NCI-H1417 (cell line): ENCODE data around the gene SNPH.
"Not testable (repeated sequence)": the region's sequence is repeated elsewhere in the genome, so short reads cannot be mapped to it uniquely, and the experiment has no call there.

Source experiments
- DNase-seq, 3 experiments: peaks; one replicate each; lab custom pipeline; 2025; lab: John Stamatoyannopoulos, UW

SNPH gene

DNA sequence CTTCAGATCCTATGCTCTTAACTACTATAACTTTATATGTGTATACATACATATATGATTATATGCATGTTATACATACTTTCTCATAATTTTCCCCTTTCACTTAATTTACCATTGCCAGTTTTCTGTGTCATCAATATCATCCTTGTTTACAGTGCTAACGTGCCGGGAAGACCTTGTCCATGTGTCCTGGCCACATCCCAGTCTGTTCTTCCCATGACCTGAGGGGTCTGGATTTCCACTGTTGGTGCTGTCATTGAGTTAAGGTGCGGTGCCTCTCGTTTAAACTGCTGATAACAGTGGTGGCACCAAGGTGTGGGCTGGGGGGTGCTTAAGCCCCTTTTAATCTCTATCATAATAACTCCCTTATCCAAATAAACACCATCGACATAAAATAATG lies 71.3 kb downstream of the SNPH start:
- DNase-seq: no peak

DNA sequence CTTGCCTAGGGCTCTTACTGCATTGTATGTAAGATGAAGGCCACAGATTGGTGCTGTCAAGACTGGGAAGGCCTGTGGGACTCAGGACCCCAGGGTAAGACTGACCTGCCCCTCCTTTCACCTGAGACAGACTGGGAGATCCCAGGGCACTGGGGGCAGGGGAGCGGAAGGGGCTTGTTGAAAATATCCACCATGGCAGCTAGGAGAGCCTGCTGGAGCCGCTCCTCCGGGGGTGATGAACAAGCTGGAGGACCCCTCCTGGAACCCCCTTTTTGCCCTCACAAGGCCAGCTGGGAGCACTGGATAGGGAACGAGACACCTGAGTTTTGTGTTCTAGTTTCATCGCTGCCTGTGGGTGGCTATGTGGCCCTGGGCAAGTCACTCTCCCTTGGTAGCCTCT lies 72.0 kb downstream of the SNPH start:
- DNase-seq: no peak

GRCh38 chr20:1338801-1339200 lies 72.7 kb downstream of the SNPH start:
- no peak for DNase-seq

GRCh38 chr20:1341561-1342265 lies 75.6 kb downstream of the SNPH start:
- DNase-seq: no peak

DNA sequence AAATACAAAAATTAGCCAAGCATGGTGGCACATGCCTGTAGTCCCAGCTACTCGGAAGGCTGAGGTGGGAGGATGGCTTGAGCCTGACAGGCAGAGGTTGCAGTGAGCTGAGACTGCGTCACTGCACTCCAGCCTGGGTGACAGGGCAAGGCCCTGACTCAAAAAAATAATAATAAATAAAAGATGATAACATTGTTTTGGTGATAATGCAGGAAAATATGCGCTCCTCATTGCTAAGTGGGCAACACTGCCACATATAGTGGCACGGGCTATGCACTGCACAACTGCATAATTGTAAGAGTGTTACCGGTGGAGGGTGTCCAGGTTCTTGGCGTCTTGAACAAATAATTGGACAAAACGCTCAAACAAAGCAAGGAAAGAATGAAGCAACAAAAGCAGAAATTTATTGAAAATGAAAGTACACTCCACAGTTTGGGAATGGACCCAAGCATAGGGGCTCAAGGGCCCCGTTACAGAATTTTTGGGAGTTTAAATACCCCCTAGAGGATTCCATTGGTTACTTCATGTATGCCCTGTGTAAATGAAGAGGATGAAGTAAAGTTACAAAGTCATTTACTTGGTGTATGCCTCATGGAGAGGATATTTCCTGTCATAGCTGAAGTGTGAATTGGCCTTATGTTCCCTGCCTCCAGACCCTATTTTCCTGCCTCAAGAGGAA lies 77.5 kb downstream of the SNPH start:
- not testable (repeated sequence) for DNase-seq

- no peak for DNase-seq
Measured at GRCh38 chr20:1345030-1345755, 79.1 kb downstream of the SNPH start.

GRCh38 chr20:1345756-1346093 lies 79.6 kb downstream of the SNPH start:
- no peak for DNase-seq

DNA sequence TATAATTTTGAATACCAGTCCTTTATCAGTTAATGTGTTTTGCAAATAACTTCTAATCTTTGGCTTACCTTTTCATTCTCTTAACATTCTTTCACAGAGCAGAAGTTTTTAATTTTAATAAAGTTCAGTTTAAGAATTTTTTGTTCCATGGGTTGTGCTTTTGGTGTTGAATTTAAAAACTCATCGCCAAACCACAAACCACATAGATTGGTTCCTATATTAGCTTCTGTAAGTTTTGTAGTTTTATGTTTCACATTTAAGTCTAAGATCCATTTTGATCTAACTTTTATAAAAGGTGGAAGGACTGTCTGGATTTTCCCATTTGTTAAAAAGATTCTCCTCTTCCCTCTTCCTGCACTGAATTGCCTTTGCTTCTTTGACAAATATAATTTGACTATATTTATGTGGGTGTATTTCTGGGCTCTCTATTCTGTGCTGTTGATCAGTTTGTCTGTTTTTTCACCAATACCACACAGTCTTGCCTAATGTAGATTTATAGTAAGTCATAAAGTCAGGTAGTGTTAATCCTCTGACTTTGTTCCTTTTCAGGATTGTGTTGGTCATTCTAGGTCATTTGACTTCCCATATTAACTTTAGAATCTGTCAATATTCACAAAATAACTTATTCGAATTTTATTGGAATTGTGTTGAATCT lies 80.3 kb downstream of the SNPH start:
- DNase-seq: no peak

DNA sequence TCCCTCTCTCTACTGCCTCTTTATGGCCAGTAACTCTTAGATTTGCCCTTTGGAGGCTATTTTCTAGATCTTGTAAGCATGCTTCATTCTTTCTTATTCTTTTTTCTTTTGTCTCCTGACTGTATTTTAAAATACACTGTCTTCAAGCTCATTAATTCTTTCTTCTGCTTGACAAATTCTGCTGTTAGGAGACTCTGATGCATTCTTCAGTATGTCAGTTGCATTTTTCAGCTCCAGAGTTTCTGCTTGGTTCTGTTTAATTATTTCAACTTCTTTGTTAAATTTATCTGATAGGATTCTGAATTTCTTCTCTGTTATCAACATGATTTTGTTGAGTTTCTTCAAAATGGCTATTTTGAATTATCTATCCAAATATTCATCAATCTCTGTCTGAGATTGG lies 87.9 kb downstream of the SNPH start:
- DNase-seq: no peak

- no peak for DNase-seq
Measured at GRCh38 chr20:1357921-1358671, 92.0 kb downstream of the SNPH start.
